Measurements from ENCODE around the gene PLEKHO2.

Gene PLEKHO2

GRCh38 chr15:64912379-64913325 lies 70.9 kb downstream of the PLEKHO2 start:
- no peak for DNase-seq (ENCODE audit: low read depth in 2 of 2)

DNA sequence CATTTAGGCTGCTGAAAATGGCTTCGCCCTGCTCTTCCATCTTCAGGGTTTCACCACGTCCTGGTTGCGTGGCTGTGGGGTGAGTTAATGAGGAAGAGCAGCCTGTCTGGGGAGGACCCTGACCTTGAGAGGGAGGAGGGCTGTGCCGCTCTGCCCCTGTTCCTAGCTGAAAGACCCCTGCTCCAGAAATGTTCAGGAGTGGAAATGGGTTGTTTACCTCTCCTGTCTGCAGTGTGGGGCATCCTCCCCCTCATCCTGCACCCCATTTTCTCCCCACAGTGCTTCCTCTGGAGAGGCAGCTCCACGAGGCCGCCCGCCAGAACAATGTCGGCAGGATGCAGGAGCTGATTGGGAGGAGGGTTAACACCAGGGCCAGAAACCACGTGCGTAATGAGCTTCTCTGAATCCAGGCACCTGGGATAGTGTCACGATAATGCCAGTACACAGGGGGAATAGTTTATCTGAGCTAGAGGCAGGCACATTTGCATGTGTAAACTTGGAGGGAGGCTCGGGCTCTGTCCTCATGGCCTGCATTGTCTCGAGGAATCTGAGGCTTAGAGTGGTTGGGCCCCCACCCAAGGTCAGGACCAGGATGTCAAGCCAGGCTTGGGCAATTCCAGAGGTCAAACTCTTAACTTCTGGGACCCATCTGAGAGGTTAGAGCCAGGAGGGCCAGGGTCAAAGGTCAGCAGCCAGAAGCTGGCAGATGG lies 74.0 kb downstream of the PLEKHO2 start:
- DNase-seq (ENCODE audit: low read depth in 2 of 2), result no peak

- DNase-seq (ENCODE audit: low read depth in 2 of 2), result no peak
These were observed 74.7 kb downstream of the PLEKHO2 start for GRCh38 chr15:64916365-64916764.

GRCh38 chr15:64917211-64917610 lies 75.5 kb downstream of the PLEKHO2 start:
- DNase-seq (ENCODE audit: low read depth in 2 of 2), result no peak
